HG03159 (cell line): Measurements from ENCODE around the gene C22orf15.
A peak's percentile ranks its signal among the peaks of the same experiment; 100 is the strongest.
"Not testable (repeated sequence)": the region's sequence is repeated elsewhere in the genome, so short reads cannot be mapped to it uniquely, and the experiment has no call there.

Source experiments
- ATAC-seq: cut with Tn5 transposase; IDR thresholded peaks from one replicate; pipeline ENCODE4 v1.9.1; 2021; ENCODE audit warnings: mild to moderate bottlenecking, moderate library complexity; ENCODE audit not compliant: unreplicated experiment

Gene C22orf15

GRCh38 chr22:23762842-23763578 is at the start of gene C22orf15:
TSS of gene C22orf15 (plus strand) at chr22:23762990. CDS start at chr22:23763307, 317 bp downstream.
- no peak for ATAC-seq

DNA sequence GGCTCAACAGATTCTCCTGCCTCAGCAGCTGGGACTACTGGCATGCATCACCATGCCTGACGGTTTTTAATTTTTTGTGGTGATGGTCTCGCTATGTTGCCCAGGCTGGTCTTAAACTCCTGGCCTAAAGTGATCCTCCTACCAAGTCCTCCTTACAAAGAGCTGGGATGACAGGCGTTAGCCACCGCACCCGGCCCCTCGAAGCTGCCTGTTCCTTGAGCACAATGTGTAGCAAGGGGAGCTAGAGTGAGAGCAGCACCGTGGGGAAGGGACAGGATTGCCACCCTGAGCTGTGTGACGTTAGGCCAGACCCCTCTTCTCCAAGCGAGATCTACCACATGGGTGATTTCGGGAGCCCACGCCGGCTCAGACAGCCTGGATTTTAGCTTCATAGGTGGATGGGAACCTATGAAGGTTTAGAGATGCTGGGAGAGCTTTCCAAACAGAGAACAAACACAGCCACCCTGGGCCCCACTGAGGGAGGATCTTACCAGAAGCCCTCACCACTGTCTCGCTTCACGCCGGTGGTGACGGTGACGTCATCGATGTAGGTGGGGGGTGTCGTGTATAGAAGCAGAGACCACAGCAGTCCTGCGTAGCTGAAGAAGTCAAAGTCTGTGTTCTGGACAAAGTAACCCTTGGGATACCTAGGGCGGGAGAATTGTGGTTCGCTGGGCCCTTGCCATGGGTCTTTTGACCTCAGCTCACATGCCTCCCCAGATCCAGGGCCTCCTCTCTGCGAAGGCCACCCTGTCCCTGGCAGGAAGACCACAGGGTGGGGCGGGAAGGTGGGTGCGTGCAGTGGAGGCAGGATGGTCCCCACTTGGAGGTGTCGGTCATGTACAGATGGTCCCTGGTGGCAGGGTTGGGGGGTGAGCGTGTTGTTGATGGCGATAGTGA is 48.8 kb upstream of the C22orf15 start:
- no peak for ATAC-seq

- no peak for ATAC-seq
Measured at GRCh38 chr22:23714596-23715578, 47.9 kb upstream of the C22orf15 start.

GRCh38 chr22:23715806-23716375 is 46.9 kb upstream of the C22orf15 start:
- ATAC-seq, result no peak

GRCh38 chr22:23716811-23717801 is 45.7 kb upstream of the C22orf15 start:
- peak; percentile 72 for ATAC-seq

- ATAC-seq, result no peak
Measured at GRCh38 chr22:23718371-23719165, 44.2 kb upstream of the C22orf15 start.

DNA sequence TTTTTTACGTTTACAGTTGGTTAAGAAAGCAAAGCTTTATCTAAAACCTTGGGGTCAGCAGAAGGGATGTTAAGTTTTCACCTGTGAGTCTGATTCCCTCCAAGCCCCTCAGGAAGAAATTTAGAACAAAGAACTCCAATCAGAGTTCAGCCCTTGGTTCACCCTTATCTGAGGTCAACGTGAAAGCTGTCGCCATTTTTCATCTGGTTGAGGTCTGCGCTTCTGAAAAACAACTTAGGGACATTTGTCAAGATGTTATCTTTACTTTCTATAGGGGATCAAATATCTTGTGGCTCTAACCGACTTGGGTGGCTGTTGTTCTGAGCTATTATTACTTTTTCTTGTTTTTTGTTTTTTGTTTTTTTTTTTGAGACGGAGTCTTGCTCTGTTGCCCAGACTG is 41.9 kb upstream of the C22orf15 start:
- ATAC-seq, result no peak

DNA sequence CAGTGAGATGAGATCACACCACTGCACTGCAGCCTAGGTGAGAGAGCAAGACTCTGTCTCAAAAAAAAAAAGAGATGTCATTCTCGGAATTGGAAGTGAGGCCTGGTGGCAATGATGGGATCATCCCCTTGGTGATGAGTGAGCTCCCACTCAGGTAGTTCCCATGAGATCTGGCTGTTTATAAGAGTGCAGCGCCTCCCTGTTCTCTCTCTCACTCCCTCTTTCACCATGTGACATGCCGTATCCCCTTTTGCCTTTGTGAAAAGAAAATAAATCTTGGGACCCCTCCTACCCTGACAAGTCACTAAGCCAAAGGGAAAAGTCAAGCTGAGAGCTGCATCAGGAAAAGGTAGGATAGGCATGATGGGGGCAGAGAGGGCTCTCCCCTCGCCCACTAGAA is 40.6 kb upstream of the C22orf15 start:
- no peak for ATAC-seq

DNA sequence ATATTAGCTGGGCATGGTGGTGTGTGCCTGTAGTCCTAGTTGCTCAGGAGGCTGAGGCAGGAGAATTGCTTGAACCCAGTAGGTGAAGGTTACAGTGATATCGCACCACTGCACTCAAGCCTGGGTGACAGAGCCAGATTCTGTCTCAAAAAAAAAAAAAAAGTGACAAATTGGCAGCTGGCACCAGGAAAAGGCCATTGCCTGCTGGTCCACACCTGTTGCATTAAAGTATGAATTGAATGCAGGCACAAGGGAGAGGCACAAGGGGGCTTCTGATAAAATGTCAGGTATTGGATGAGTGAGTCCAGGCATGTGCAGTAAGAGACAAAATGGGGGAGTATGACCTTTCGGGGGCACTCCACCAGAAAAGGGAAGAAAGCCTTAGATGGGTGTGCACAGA is 40.1 kb upstream of the C22orf15 start:
- ATAC-seq, result no peak

DNA sequence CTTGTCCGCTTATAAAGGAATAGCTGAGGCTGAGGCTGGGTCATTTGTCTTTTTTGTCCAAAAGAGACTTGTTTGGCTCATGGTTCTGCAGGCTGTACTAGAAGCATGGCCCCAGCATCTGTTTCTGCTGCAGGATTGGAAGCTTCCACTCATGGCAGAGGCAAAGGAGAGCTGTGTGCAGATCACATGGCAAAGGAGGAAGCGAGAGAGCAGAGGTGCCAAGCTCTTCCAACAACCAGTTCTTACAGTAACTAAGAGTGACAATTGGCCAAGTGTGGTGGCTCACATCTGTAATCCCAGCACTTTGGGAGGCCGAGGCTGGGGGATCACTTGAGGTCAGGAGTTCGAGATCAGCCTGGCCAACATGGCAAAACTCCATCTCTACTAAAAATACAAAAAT is 34.7 kb upstream of the C22orf15 start:
- ATAC-seq, result not testable (repeated sequence)

GRCh38 chr22:23737696-23738095 is 25.1 kb upstream of the C22orf15 start:
- no peak for ATAC-seq

DNA sequence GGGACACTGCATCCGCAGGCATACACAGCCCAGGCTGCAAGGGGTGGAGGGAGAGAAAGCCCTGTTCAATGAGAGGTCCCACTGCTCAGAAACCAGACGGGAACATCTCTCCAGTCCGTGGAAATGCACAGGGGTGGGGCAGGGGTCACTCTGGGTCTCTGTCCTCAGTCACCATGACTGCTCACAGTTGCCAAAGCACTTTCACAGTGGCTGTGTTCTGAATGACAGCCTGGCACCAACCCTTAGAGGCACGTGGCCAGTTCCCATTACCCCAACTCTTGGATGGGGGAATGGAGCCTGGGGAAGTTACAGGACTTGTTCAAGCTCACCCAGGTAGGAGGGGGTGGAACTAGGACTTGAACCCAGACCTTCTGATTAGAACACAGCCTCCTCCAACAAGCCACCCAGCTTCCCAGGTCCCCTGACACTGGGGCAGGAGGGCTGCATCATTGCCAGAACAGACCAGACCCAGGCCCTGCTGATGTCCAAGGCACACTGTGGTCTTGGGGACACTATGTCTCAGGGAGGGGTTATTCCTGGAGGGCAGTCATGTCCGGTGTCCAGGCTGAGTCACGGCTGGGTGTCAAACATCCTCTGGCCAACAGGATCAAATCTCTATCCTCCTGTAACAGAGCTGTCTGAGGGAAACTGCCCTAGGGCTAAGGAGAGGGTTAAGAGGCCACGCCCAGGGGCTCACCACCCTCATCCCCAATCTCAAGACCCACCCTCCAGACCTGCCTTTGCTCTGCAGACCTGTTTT is 20.1 kb upstream of the C22orf15 start:
- no peak for ATAC-seq

DNA sequence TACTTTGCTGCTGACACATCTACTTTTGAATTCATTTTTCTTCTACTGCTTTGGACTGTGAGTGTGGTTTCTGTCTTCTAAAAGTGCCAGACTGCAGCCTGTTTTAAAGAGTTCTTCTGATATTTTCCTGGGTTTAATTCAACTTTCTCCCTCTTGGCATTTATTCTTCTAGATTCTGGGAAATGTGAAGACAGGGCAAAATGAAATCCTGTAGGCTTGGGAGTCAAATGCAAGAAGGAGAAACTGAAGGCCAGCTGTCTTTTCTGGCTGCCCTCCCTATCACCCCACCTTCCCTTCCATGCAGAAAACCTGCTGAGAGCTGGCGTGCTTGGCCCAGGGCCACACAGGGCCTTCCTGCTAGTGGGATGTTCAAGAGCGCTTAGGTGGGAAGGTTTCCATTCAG is 19.5 kb upstream of the C22orf15 start:
- no peak for ATAC-seq

GRCh38 chr22:23744001-23744400 is 18.8 kb upstream of the C22orf15 start:
- no peak for ATAC-seq

DNA sequence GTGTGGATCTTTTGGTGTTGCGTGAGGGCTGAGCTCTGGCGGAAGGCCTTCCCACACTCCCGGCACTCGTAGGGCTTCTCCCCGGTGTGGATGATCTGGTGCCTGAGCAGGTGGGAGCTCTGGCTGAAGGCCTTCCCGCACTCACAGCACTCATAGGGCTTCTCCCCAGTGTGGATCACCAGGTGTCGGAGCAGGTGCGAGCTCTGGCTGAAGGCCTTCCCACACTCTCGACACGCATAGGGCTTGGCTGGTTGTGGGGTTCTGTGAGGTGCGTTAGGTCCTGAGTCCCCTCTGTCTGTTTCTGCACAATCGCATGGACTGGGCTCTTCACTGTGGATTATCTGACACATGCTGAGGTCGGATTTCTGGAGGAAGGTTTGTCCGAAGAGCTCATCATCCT is 18.3 kb upstream of the C22orf15 start:
- no peak for ATAC-seq

DNA sequence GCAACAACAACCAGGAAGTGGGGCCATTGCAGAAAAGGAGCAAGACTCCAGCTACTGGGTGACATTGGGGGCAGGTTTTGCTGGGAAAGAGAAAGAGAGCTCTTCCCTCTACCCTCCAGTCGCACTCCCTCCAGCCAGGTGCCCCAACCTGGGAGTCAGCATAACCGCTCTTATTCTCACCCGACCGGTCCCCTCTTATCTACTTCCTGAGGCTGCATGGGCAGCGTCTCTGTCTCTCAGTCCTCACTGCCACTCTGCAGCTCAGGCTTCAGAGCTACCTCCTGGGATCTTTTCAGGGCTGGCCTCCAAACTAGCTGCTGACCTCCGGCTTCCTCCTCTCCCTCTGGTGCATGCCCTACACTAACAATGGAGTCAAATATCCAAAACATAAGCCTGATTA is 17.0 kb upstream of the C22orf15 start:
- ATAC-seq, result no peak

- ATAC-seq, result no peak
Measured at GRCh38 chr22:23749841-23750301, 12.9 kb upstream of the C22orf15 start.

DNA sequence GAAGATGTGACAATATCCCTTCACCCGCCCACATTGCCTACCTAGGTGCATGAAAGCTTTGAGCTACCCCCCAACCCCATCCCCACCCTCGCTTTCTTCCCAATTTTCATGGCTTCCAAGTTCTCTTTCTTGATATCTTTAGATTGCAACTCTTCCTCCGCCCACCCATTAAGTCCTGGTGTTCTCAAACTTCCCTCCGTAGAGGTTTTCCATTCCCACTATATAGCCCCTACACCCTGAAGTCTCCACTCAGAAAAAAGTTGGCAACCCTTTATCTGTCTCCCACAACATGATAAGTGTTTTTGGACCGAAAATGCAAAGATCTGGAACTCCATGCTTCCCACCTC is 12.4 kb upstream of the C22orf15 start:
- ATAC-seq, result no peak
